ENCODE data around the gene CPNE1. TPM values are rescaled to one million over a fixed set of nuclear protein-coding genes. Genes with fewer than 3 reads are reported as not detected.

Gene CPNE1
- total RNA-seq, 1 donor from 2014 or later: 164 TPM

- Mint-ChIP-seq H3K27me3 (ENCODE audit: unreplicated experiment) (no peaks in the 10 kb centered on the region), H3K4me1 (ENCODE audit: unreplicated experiment) (peaks cover 23% of the 10 kb centered on the region), H3K27ac (ENCODE audit: unreplicated experiment) (peak overlapping the region; percentile 1), H3K9me3 (ENCODE audit: unreplicated experiment) (no peaks in the 10 kb centered on the region), H3K4me3 (ENCODE audit: unreplicated experiment) (no peak overlapping the region), H3K36me3 (ENCODE audit: unreplicated experiment) (peaks cover 42% of the 10 kb centered on the region)
- DNase-seq (ENCODE audit: extremely low spot score, unreplicated experiment): no peak
- TF ChIP-seq CTCF (IDR thresholded peaks at IDR 0.05): no peak
Measured at GRCh38 chr20:35702824-35703695, 38.4 kb upstream of the CPNE1 start.

- Mint-ChIP-seq H3K36me3 (ENCODE audit: unreplicated experiment) (peaks cover 38% of the 10 kb centered on the region), H3K27ac (ENCODE audit: unreplicated experiment) (peak overlapping the region; percentile 14), H3K27me3 (ENCODE audit: unreplicated experiment) (no peaks in the 10 kb centered on the region), H3K4me1 (ENCODE audit: unreplicated experiment) (peaks cover 31% of the 10 kb centered on the region), H3K9me3 (ENCODE audit: unreplicated experiment) (no peaks in the 10 kb centered on the region), H3K4me3 (ENCODE audit: unreplicated experiment) (no peak overlapping the region)
- peak; percentile 53 for DNase-seq (ENCODE audit: extremely low spot score, unreplicated experiment)
- no peak for TF ChIP-seq CTCF (IDR thresholded peaks at IDR 0.05)
Measured at GRCh38 chr20:35702051-35702823, 37.5 kb upstream of the CPNE1 start.

- Mint-ChIP-seq H3K27me3 (ENCODE audit: unreplicated experiment) (no peaks in the 10 kb centered on the region), H3K27ac (ENCODE audit: unreplicated experiment) (peak overlapping the region; percentile 96), H3K4me3 (ENCODE audit: unreplicated experiment) (peak overlapping the region; percentile 90), H3K4me1 (ENCODE audit: unreplicated experiment) (peaks cover 32% of the 10 kb centered on the region), H3K9me3 (ENCODE audit: unreplicated experiment) (no peaks in the 10 kb centered on the region), H3K36me3 (ENCODE audit: unreplicated experiment) (peaks cover 32% of the 10 kb centered on the region)
- no peak for TF ChIP-seq CTCF (IDR thresholded peaks at IDR 0.05)
- peak; percentile 53 for DNase-seq (ENCODE audit: extremely low spot score, unreplicated experiment)
Measured at GRCh38 chr20:35700625-35701148, 36.0 kb upstream of the CPNE1 start.

GRCh38 chr20:35699957-35700624, 35.4 kb upstream of the CPNE1 start:
- no peak for TF ChIP-seq CTCF (IDR thresholded peaks at IDR 0.05)
- DNase-seq (ENCODE audit: extremely low spot score, unreplicated experiment): no peak
- Mint-ChIP-seq H3K4me3 (ENCODE audit: unreplicated experiment) (peak overlapping the region; percentile 90), H3K4me1 (ENCODE audit: unreplicated experiment) (peaks cover 32% of the 10 kb centered on the region), H3K27me3 (ENCODE audit: unreplicated experiment) (no peaks in the 10 kb centered on the region), H3K27ac (ENCODE audit: unreplicated experiment) (peak overlapping the region; percentile 96), H3K36me3 (ENCODE audit: unreplicated experiment) (peaks cover 34% of the 10 kb centered on the region), H3K9me3 (ENCODE audit: unreplicated experiment) (no peaks in the 10 kb centered on the region)
